Naive thymus-derived CD8-positive, alpha-beta T cell (primary cell): ENCODE data around the gene C19orf33. TPM values are rescaled to one million over a fixed set of nuclear protein-coding genes. Genes with fewer than 3 reads are reported as not detected.
"Not testable (repeated sequence)": the region's sequence is repeated elsewhere in the genome, so short reads cannot be mapped to it uniquely, and the experiment has no call there.

Source experiments
- ATAC-seq, 2 donors: fragments of 150-1000 bp; cut with Tn5 transposase in 1 of 2; sonication (Bioruptor Pico), chemical (Tn5 transposase) in 1 of 2; 1 replicate in 1 of 2; 2 replicates in 1 of 2; pipeline ENCODE4 v1.10.0; 2021; ENCODE audit warnings: mild to moderate bottlenecking in 2 of 2, moderate library complexity in 2 of 2
- POLR2A ChIA-PET: fragments of 350-600 bp; sonication (Branson Sonifier 250); formaldehyde crosslinking; loops from one replicate; lab custom pipeline; 2021; ENCODE audit warnings: antibody characterized with exemption; lab: Charles Lee
- DNase-seq, 10 donors: peaks; one replicate each; pipeline versions ENCODE4 v3.0.0 to v3.0.0-alpha.2; 2020 to 2022
- H3K27ac Mint-ChIP-seq, 10 donors: one replicate each; pipeline ENCODE4 v1.8.0; 2020 to 2022; ENCODE audit warnings: mild to moderate bottlenecking in 10 of 10, mixed read lengths in 10 of 10, moderate library complexity in 4 of 10, inconsistent platforms in 1 of 10
- H3K27me3 Mint-ChIP-seq, 5 donors: one replicate each; pipeline ENCODE4 v1.8.0; 2021 to 2022; ENCODE audit warnings: mixed read lengths in 5 of 5
- H3K36me3 Mint-ChIP-seq, 3 donors: one replicate each; pipeline ENCODE4 v1.8.0; 2020 to 2022; ENCODE audit warnings: mixed read lengths in 3 of 3, mild to moderate bottlenecking in 2 of 3, inconsistent platforms in 1 of 3
- H3K4me1 Mint-ChIP-seq, 4 donors: one replicate each; pipeline ENCODE4 v1.8.0; 2021 to 2022; ENCODE audit warnings: mixed read lengths in 4 of 4
- H3K4me3 Mint-ChIP-seq, 10 donors: one replicate each; pipeline ENCODE4 v1.8.0; 2020 to 2022; ENCODE audit warnings: mild to moderate bottlenecking in 10 of 10, mixed read lengths in 10 of 10, moderate library complexity in 6 of 10, inconsistent platforms in 1 of 10
- H3K9me3 Mint-ChIP-seq, 9 donors: one replicate each; pipeline ENCODE4 v1.8.0; 2020 to 2022; ENCODE audit warnings: mixed read lengths in 9 of 9, mild to moderate bottlenecking in 3 of 9, inconsistent platforms in 1 of 9, moderate library complexity in 1 of 9
- polyA plus RNA-seq, 3 donors: library from polyadenylated mRNA; unstranded; fragments of 300-500 nt; fragmentation: Illumina TruSeq; gene quantifications; one replicate each; pipeline ENCODE4 v1.2.3, GENCODE V29; 2021
- total RNA-seq, 8 experiments: library from RNA in 2 of 8; stranded (reverse) in 2 of 8; gene quantifications; one replicate each; pipeline ENCODE4 v1.2.3 and lab custom pipeline; 2021 to 2026

C19orf33 gene
- total RNA-seq (1 to 10 TPM in 1 of 2 experiments, not detected in 1; 1.2 TPM), polyA plus RNA-seq (1 to 10 TPM in 1 of 3 donors, not detected in 2; 1.1 TPM), total RNA-seq (lab: John Stamatoyannopoulos, UW) (0 reads per million in 6 experiments)

DNA sequence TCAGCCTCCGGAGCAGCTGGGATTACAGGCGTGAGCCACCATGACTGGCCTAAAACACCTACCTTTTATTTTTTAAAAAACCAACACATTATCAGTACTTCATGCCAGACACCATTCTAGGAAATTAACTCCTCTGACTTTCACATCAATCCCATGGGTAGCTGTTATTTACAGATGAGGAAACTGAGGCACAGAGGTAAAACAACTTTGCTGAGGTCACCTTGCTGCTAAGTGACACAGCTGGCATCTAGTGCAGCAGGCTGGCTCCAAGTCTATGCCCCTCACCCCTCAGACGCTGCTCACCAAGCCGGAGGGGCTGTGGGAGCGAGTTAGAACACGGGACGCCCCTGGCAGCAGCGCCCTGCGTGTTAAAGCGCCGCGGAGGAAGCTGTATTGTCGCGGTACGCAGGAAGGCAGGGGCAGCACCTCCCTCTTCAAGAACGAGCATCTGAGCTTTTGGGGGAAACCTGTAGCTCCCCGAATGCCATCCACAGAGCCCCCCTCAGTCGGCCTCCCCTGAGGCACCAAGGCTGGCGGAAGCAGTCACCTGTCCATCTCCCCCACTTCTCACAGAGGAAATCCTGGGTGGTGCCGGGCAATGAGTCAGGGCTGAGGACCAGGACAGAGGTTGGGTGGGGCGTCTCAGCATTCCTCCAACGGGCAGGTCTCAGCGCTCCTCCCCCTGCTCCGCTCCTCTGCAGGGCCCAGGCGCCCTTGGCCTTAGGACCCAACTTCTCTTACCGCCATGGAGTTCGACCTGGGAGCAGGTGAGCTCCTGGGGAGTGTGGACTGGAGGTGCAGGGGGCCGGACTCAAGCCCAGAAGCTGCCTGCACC lies at the start of gene C19orf33:
Gene C19orf33 (plus strand): TSS at position 735 of the 835 bp plus-strand sequence. CDS start 11 bp downstream, at position 746.
- POLR2A ChIA-PET: interaction anchor here (1.0 kb wide), 1 partner anchor 38 kb away, joined by 4 read pairs; no protein-coding TSS in a partner anchor
- Mint-ChIP-seq H3K27ac (peak within 1 kb of the TSS in 1 of 10 donors; percentile 11), H3K4me3 (no peak within 1 kb of the TSS), H3K9me3 (no peaks in the 10 kb centered on the region), H3K4me1 (peaks cover 0 to 3% (median under 1%) of the 10 kb centered on the region in 4 donors), H3K36me3 (peaks cover 0 to 23% (median 2%) of the 10 kb centered on the region in 3 donors), H3K27me3 (no peaks in the 10 kb centered on the region)
- DNase-seq: no peak
- ATAC-seq: no peak

DNA sequence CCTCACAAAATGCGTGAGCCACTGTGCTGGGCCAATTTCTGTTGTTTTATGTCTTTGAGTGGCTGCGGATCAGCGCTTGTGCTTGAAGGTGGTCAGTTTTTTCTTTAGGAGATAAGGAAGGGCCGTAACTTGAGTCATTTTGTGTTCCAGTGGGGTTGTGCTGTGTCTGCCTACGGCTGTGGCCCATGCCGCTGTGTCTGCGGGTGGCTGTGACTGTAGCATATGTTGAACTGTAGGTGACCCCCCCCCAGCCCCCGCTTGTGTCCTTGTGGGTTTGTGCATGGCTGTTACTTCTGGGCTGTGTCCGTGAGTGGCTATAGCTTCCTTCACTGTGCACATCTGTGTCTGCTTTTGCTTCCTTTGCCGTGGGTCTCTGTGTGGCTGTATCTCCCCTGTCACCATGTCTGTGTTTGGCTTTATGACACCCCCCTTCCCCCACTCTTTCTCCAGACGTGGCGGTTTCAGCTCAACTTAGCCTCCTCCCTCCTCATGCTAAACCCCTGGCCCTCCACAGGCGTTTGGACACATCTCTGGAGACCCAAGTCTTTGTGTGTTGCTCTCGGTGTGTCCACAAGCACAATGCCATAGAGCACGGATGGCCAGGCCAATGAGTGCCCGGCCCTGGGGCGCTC lies 48.6 kb upstream of the C19orf33 start:
- Mint-ChIP-seq H3K9me3 (no peaks in the 10 kb centered on the region), H3K4me3 (peak overlapping the region in 2 of 10 donors; percentile 25 to 71), H3K27me3 (peaks cover 15 to 44% (median 17%) of the 10 kb centered on the region in 5 donors), H3K27ac (peak overlapping the region in 1 of 10 donors; percentile 35), H3K36me3 (no peaks in the 10 kb centered on the region), H3K4me1 (peaks cover 3 to 31% (median 5%) of the 10 kb centered on the region in 4 donors)
- POLR2A ChIA-PET: no interaction called here
- ATAC-seq (no peak), DNase-seq (no peak)

DNA sequence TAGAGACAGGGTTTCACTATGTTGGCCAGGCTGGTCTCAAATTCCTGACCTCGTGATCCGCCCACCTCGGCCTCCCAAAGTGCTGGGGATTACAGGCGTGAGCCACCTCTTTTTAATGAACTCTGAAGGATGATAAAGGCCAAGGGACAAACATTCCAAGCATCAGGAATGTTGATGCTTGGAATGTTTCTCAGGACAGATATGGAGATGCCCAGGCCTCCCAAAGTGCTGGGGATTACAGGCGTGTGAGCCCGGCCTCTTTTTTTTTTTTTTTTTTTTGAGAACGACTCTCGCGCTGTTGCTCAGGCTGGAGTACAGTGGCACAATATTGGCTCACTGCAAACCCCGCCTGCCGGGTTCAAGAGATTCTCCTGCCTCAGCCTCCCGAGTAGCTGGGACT lies 42.1 kb upstream of the C19orf33 start:
- H3K9me3 Mint-ChIP-seq, H3K36me3 Mint-ChIP-seq, DNase-seq, H3K27ac Mint-ChIP-seq, ATAC-seq, H3K4me3 Mint-ChIP-seq, POLR2A ChIA-PET: not testable (repeated sequence)
- H3K4me1 Mint-ChIP-seq: peaks cover 16 to 27% (median 25%) of the 10 kb centered on the region in 4 donors
- peaks cover 3 to 16% (median 6%) of the 10 kb centered on the region in 5 donors for H3K27me3 Mint-ChIP-seq

DNA sequence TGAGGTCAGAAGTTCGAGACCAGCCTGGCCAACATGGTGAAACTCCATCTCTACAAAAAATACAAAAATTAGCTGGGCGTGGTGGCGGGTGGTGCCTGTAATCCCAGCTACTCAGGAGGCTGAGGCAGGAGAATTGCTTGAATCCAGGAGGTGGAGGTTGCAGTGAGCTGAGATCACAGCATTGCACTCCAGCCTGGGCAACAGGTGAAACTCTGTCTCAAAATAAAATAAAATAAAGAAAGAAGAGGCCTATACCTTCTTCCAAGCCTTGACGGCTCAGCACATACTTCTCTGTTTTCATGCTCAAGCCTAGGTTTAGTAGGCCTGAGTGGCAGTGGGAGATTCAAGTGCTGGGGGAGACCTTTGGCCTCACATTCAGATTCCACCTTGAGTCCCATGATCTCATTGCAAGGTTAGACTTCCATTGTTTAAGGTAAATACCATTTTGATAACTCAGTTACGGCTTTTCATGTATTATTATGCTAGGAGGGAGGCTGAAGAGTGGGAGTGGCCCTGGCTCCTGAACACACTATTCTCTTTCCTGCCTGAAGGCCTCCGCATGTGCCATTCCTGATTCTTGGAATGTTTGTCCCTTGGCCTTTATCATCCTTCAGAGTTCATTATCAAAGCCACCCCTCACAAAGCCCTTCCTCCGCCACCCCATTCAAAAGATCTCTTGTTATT lies 41.3 kb upstream of the C19orf33 start:
- H3K36me3 Mint-ChIP-seq: no peaks in the 10 kb centered on the region
- peaks cover 21 to 35% (median 33%) of the 10 kb centered on the region in 4 donors for H3K4me1 Mint-ChIP-seq
- POLR2A ChIA-PET: interaction anchor here (0.7 kb wide), 1 partner anchor 8 kb away, joined by 3 read pairs; no protein-coding TSS in a partner anchor
- H3K4me3 Mint-ChIP-seq: peak overlapping the region in 5 of 10 donors; percentile 15 to 55 (median 24)
- peak overlapping the region in 4 of 10 donors; percentile 1 to 68 (median 32) for H3K27ac Mint-ChIP-seq
- DNase-seq (no peak), ATAC-seq (no peak)
- no peaks in the 10 kb centered on the region for H3K9me3 Mint-ChIP-seq
- peaks cover 0 to 11% (median 3%) of the 10 kb centered on the region in 5 donors for H3K27me3 Mint-ChIP-seq

DNA sequence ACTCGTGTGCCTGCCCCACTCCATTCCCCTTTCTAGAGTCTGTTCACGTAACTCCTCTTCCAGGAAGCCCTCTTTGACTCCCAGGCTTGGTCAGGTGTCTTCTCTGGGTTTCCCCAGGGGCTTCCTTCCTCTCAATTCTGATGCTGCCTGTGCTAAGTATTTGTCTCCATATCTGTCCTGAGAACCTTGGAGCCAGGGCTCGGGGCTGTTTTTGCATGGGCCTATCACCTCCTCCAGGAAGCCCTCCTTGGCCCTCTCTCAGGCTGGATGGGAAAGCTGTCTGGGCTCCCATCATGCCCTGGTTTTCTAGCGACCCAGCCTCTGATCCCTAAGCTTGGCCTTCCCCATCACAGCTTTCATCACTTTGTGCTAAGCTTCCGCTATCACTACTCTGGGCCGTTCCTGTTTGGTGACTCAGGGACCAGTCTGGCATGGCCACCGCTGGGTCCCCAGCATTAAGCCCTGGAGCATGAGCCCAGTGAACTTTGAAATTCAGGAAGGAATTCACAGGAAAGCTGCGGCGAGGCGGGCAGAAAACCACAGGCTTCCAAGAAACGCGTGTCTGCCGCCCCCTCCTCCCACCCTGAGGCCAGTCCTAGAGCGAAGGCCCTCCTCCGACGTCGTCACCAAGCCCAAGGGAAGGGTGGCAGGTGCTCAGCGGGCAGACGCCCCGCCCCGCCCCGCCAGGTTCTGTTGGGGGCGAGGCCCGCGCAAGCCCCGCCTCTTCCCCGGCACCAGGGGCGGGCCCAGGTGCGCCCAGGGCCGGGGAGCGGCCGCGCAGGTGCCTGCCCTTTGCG lies 40.2 kb upstream of the C19orf33 start:
- peak in 9 of 10 donors; percentile 71 to 88 (median 79) for DNase-seq
- H3K36me3 Mint-ChIP-seq: no peaks in the 10 kb centered on the region
- POLR2A ChIA-PET: interaction anchor here (0.7 to 2.6 kb wide), 3 partner anchors 20 to 110 kb away, joined by 4 to 11 read pairs (median 5); partner anchors contain the start of genes PSMD8 and YIF1B
- H3K27me3 Mint-ChIP-seq: peaks cover 0 to 4% (median 0%) of the 10 kb centered on the region in 5 donors
- H3K9me3 Mint-ChIP-seq: no peaks in the 10 kb centered on the region
- H3K4me3 Mint-ChIP-seq: peak overlapping the region; percentile 77 to 94 (median 88)
- peak overlapping the region in 9 of 10 donors; percentile 63 to 95 (median 82) for H3K27ac Mint-ChIP-seq
- ATAC-seq: peak; percentile 78 to 80
- H3K4me1 Mint-ChIP-seq: peaks cover 27 to 45% (median 41%) of the 10 kb centered on the region in 4 donors

DNA sequence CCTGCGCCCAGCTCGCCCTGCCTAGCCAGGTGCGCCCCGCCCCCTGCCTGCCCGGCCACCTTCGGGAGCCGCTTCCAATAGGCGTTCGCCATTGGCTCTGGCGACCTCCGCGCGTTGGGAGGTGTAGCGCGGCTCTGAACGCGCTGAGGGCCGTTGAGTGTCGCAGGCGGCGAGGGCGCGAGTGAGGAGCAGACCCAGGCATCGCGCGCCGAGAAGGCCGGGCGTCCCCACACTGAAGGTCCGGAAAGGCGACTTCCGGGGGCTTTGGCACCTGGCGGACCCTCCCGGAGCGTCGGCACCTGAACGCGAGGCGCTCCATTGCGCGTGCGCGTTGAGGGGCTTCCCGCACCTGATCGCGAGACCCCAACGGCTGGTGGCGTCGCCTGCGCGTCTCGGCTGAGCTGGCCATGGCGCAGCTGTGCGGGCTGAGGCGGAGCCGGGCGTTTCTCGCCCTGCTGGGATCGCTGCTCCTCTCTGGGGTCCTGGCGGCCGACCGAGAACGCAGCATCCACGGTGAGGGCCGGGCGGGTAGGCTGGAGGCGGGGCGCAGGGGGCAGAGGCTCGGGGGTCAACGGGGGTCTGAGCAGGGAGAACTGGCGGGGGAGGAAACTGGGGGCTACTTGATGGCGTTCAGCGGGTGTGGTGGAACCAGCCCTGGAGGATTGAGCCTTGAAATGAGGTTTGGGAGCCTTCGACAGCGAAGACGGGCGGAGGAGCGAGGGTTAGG lies 39.4 kb upstream of the C19orf33 start, which contains the start of gene SPINT2:
Gene SPINT2 (plus strand): TSS at position 88 of the 727 bp plus-strand sequence. CDS start 320 bp downstream, at position 408.
- peak; percentile 58 to 70 for ATAC-seq
- H3K4me1 Mint-ChIP-seq: peaks cover 27 to 45% (median 41%) of the 10 kb centered on the region in 4 donors
- peak in 9 of 10 donors; percentile 34 to 84 (median 63) for DNase-seq
- peak within 1 kb of the TSS; percentile 86 to 95 (median 92) for H3K27ac Mint-ChIP-seq
- no peaks in the 10 kb centered on the region for H3K27me3 Mint-ChIP-seq
- H3K36me3 Mint-ChIP-seq: peaks cover 0 to 4% (median 0%) of the 10 kb centered on the region in 3 donors
- POLR2A ChIA-PET: interaction anchor here (0.7 to 2.6 kb wide), 10 partner anchors 21 to 216 kb away, joined by 3 to 11 read pairs (median 4); partner anchors contain the start of genes C19orf33, CATSPERG, PSMD8 and YIF1B
- H3K4me3 Mint-ChIP-seq: peak within 1 kb of the TSS; percentile 77 to 94 (median 90)
- H3K9me3 Mint-ChIP-seq: no peaks in the 10 kb centered on the region

DNA sequence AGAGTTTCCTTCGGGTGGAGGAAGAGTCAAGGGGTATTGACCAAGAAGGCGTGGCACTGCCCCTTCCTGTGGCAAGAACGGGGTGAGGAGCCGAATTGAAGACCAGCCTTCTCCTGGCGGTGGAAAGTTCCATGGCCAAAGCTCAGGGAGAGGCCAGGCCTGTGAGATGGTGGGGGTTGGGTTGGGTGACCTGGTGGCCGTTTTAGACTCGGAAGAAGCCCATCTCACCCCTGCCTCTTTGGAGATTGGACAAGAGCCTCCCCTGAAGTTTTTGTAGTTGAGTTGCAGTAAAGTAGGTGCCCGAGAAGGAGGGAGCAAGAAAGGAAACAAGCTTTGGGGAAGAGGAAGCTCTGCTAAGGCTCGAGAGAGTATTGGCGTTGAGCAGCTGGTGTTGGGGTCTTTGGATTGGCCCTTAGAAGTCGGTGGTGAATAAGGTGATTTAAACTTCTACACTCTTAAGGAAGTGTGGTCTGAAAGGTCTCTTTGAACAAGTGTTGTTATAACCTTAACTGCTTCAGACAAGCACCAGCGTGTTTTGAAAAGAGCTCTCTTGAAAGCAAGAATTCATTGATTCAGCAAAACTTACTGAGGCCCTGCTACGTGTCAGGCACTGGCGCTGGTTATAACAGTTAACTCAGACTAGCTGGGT lies 38.7 kb upstream of the C19orf33 start:
- Mint-ChIP-seq H3K9me3 (no peaks in the 10 kb centered on the region), H3K27ac (peak overlapping the region; percentile 86 to 95 (median 92)), H3K36me3 (peaks cover 0 to 4% (median 0%) of the 10 kb centered on the region in 3 donors), H3K27me3 (no peaks in the 10 kb centered on the region), H3K4me3 (peak overlapping the region; percentile 77 to 94 (median 90)), H3K4me1 (peaks cover 28 to 50% (median 43%) of the 10 kb centered on the region in 4 donors)
- ATAC-seq: peak; percentile 31 to 74
- POLR2A ChIA-PET: interaction anchor here (0.8 to 2.6 kb wide), 12 partner anchors 21 to 359 kb away, joined by 3 to 11 read pairs (median 4); partner anchors contain the start of genes C19orf33, CATSPERG, FAM98C and PSMD8
- DNase-seq: peak in 7 of 10 donors; percentile 7 to 74 (median 41)

DNA sequence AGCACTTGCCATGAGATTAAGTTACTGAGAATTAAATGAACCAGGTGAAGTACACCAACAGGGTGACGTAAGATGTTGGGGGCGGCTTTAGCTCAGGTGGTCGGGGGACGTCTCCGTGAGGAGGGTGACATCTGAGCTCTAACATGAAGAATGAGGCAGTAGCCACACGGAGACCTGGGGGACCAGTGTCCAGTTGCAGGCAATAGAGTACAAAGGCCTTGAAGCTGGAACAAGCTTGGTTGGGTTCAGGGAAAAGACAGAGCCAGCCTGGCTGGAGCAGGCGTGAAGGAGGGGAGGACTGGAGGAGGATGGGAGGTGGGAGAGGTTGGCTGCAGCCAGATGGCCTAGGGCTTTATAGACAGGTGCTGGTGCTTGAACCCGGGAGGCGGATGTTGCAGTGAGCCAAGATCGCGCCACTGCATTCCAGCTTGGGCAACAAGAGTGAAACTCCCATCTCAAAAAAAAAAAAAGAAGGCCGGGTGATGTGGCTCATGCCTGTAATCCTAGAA lies 38.1 kb upstream of the C19orf33 start:
- peaks cover 28 to 53% (median 44%) of the 10 kb centered on the region in 4 donors for H3K4me1 Mint-ChIP-seq
- H3K27me3 Mint-ChIP-seq: no peaks in the 10 kb centered on the region
- POLR2A ChIA-PET: interaction anchor here (0.8 to 2.6 kb wide), 11 partner anchors 22 to 359 kb away, joined by 3 to 11 read pairs (median 4); partner anchors contain the start of genes C19orf33, CATSPERG, FAM98C and PSMD8
- H3K27ac Mint-ChIP-seq: peak overlapping the region; percentile 86 to 95 (median 92)
- no peak for DNase-seq
- H3K9me3 Mint-ChIP-seq: no peaks in the 10 kb centered on the region
- no peak for ATAC-seq
- peak overlapping the region; percentile 77 to 94 (median 90) for H3K4me3 Mint-ChIP-seq
- H3K36me3 Mint-ChIP-seq: peaks cover 0 to 6% (median 0%) of the 10 kb centered on the region in 3 donors

DNA sequence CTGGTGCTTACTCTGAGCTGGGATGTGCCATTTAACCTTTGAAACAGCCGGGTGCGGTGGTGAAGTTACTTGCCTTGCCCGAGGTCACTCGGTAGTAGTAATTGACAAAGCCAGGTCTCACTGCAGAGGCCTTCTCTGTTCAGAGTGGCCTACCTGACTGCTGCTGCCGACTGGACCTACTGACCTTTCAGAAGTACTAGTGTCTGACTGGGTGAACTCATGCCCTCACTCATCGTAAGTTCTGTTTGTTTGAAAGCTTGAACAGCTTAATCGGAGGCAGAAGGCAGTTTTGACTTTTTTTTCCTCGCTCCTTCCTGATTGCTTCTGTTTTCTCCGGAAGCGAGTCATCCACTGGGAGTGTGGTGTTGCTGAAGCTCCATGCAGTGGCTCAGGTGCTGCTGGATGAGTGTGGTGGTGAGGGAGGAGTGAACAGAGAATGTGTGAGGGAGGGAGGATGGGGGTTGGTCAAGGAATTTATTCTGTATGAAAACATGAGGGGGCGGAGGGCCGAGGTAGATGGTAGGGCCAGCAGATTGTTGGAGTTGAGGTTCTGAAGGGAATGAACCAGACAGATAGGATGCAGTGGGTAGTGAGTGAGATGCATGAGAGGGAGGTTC lies 37.0 kb upstream of the C19orf33 start:
- DNase-seq (no peak), ATAC-seq (no peak)
- peak overlapping the region in 6 of 10 donors; percentile 19 to 73 (median 31) for H3K27ac Mint-ChIP-seq
- H3K27me3 Mint-ChIP-seq: no peaks in the 10 kb centered on the region
- POLR2A ChIA-PET: no interaction called here
- peak overlapping the region in 4 of 10 donors; percentile 5 to 38 (median 18) for H3K4me3 Mint-ChIP-seq
- peaks cover 28 to 53% (median 44%) of the 10 kb centered on the region in 4 donors for H3K4me1 Mint-ChIP-seq
- H3K36me3 Mint-ChIP-seq: peaks cover 0 to 6% (median 0%) of the 10 kb centered on the region in 3 donors
- H3K9me3 Mint-ChIP-seq: no peaks in the 10 kb centered on the region
